ENCODE data around the gene BANF2.
"Not testable (repeated sequence)": the region's sequence is repeated elsewhere in the genome, so short reads cannot be mapped to it uniquely, and the experiment has no call there.

Gene BANF2

GRCh38 chr20:17707951-17708350, 8.2 kb downstream of the BANF2 start:
- in situ Hi-C loops (cut with MboI; ENCODE audit: low sequenced_read_pairs), result not testable (repeated sequence)

- in situ Hi-C loops (cut with MboI; ENCODE audit: low sequenced_read_pairs), result no loop called here
Measured at GRCh38 chr20:17708675-17709360, 9.1 kb downstream of the BANF2 start.

DNA sequence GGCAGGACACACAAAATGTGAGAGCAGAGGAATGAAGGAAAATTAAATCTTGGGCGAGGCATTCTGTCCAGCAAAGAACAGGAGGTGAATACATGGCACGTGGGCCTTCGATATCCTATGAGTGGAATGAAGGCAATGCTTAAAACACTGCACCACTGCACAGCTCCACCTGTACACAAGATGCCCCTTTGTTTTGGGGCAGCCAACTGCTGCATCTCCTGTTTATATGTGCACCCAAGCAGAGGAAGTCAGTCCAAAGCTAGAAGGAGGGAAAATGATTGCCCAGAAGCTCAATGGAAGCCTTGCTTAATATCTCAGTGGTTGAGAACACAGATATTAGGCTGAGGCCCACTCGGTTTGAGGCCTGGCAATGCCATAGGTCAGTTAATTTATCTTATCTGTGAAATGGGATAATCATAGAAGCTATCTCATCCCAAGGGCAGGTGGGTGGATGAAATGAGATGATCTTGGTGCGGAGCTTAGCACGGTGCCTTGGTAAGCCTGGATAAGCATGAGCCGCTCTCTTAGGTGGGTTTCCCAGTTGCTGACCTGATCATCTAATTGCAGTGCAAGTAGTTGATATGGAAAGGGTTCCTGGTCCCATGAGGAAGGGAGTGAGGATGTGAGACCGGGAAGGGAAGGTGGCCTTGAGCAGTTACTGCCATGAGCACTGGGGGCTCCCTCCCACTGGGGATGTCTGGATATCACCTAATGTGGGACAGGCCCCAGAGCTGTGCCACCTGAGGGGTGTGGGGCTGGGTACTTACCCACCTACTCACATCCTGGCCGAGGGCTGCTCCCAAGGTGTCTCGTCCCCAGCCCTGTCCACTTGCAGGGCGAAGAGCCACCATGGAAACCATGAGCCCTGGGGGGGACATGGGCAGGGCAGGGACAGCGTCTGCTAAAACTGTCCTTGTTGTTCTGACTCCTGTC, 9.9 kb downstream of the BANF2 start:
- in situ Hi-C loops (cut with MboI; ENCODE audit: low sequenced_read_pairs), result no loop called here

- in situ Hi-C loops (cut with MboI; ENCODE audit: low sequenced_read_pairs), result no loop called here
Measured at GRCh38 chr20:17710379-17711266, 10.9 kb downstream of the BANF2 start.

DNA sequence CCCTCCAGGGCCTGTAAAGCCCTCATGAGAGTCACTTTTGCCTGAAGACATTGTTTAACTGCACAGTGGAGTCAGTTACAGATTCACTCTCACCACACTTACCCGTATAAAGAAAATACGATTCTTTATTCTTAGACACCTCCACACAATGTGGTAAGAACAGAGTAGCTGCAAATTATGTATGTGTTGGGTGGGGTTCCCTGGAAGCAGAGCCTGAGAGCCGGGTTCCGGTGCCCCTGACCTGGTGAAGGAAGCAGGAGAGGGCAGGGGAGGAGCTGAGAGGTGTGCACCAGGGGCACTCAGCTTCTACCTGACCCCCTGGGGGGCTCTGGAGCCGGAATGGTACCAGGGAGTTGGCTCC, 11.5 kb downstream of the BANF2 start:
- in situ Hi-C loops (cut with MboI; ENCODE audit: low sequenced_read_pairs), result no loop called here

DNA sequence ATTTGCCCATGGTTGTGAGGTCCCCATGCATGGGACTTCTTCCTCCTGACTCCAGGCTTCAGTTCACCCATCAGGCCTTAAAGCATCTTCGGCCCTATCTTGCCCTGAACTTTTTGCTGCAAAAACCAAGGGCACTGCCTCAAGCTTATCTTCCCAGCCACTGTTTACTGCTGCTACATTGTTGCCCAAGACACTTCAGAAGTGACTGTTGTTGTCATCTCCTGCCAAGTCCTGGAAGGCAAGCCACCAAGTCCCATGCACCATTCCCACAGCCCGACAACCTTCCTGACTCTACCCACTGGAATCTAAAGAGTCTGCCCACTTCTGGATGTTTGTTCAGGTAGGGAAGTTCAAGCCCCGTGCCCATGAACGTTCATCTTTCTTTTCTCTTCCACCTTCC, 12.4 kb downstream of the BANF2 start:
- in situ Hi-C loops (cut with MboI; ENCODE audit: low sequenced_read_pairs), result no loop called here

- in situ Hi-C loops (cut with MboI; ENCODE audit: low sequenced_read_pairs), result no loop called here
Measured at GRCh38 chr20:17712708-17713107, 12.9 kb downstream of the BANF2 start.

GRCh38 chr20:17714597-17714996, 14.8 kb downstream of the BANF2 start:
- in situ Hi-C loops (cut with MboI; ENCODE audit: low sequenced_read_pairs), result no loop called here

GRCh38 chr20:17715075-17715474, 15.3 kb downstream of the BANF2 start:
- in situ Hi-C loops (cut with MboI; ENCODE audit: low sequenced_read_pairs), result no loop called here

- in situ Hi-C loops (cut with MboI; ENCODE audit: low sequenced_read_pairs), result no loop called here
Measured at GRCh38 chr20:17716331-17716730, 16.6 kb downstream of the BANF2 start.

GRCh38 chr20:17720755-17721154, 21.0 kb downstream of the BANF2 start:
- in situ Hi-C loops (cut with MboI; ENCODE audit: low sequenced_read_pairs), result no loop called here

DNA sequence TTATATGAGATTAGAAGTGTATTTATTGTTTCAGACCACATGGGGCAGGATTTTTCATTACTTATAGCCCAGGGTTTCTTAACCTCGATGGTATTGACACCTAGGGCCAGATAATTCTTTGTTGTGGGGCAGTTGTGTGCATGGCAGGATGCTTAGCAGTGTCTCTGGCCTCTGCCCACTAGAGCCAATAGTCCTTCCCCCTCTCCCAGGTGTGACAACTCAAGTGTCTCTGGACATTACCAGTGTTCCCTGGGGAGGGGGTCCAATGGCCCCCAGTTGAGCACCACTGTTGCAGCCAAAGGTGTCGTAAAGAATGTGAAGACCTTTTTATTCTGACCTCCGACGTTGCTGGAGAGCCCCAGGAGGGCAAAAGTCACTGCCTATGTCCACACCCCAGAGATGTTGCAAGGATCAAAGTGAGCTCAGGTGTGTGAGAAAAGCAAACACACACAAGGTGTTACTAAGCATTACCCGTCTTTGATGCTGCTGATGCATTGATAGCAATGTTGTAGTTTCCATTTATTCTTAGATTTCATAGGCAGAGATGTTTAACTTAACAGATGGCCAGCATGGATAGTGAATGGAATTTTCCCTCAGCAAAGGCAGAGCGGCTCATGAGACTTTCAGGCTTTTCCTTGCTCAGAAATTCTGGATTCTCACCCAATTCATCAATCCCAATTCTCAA, 22.2 kb downstream of the BANF2 start:
- in situ Hi-C loops (cut with MboI; ENCODE audit: low sequenced_read_pairs), result no loop called here

DNA sequence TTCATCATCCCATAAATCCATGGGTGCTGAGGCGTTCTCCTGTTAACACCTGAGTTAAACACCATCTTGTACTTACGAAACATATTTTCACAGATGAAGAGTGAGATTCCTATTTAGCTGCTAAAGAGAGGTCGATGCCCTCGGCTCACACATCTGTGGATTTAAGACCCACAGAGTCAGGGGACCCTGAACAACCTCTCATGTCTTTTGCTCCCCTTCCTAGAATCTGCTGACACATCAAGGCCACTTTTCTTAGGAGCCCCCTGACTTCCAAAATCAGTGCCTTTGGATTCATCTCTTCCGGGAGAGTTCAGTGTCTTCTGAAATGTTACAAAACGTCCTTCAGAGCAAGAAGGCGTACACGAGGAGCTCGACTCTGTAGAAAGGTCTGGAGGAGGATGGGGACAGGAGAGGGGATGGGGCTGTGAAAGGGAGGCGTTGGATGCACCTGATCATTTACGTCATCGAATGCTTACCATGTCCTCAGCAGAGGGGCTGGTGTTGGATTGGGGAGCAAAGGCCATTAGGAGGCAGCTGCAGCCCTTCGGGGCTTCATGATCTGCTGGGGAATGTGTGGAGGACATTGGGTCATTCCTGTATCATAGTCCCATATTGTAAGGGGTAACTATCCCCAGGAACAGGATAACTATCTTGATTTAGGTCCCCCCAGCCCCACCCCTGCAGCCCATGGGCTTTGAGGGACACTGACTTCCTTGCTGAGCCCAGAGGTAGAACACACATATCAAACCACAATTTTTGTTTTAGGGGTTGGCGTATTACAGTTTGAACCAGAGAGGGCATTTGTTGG, 22.9 kb downstream of the BANF2 start:
- in situ Hi-C loops (cut with MboI; ENCODE audit: low sequenced_read_pairs), result no loop called here

GRCh38 chr20:17723301-17723691, 23.5 kb downstream of the BANF2 start:
- in situ Hi-C loops (cut with MboI; ENCODE audit: low sequenced_read_pairs), result no loop called here

DNA sequence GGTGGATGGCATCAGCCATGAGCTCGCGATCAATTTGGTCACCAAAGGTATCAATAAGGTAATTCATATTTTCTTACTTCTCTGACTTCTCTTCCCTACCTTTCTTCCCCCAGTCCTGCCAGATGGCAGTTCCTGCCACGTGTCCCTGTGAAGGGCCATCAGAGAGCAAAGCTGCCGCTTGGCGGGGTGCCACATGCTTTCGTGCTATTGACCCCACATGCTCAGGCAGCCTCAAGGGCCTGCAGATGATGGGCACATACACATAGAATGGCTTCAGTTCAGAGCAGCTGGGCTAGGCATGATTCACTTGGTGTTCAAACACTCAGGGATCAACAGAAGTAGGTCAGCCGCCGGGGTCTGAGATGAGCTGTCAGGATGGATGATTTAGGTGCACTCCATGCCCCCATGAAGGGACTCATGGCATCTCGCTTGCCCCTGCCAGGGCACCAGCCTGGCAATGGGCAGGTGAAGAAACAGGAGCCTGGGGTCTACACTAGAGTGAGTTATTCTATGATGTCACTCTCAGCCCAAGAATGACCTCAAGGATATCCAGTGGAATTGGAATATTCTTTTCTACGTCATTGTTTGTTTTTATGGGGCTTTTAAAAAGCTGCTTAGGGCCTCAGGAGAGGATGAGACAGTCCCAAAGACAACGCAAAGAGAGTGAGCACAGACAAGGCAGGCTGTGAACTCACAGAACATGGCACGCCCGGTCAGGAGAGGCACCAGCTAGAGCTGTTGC, 25.5 kb downstream of the BANF2 start:
- in situ Hi-C loops (cut with MboI; ENCODE audit: low sequenced_read_pairs), result no loop called here

DNA sequence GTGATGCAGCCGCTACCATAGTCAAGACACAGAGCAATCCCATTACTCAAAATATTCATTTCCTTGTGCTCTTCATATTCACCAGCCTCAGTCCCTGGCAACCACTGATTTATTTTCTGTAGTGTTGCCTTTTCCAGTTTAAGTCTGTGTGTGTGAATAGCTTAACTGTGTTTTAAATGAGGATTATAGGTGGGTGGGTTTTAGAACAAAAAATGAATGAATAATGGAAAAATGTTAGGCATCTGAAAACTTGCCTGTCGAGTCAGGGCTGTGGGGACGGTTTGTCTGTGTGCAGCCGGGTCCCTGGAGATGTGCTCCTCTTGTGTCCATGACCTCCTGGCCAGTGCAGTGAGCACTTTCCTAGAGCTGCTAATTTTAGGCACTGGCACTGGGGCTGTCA, 27.1 kb downstream of the BANF2 start:
- in situ Hi-C loops (cut with MboI; ENCODE audit: low sequenced_read_pairs), result no loop called here

GRCh38 chr20:17727351-17727750, 27.6 kb downstream of the BANF2 start:
- in situ Hi-C loops (cut with MboI; ENCODE audit: low sequenced_read_pairs), result no loop called here

- in situ Hi-C loops (cut with MboI; ENCODE audit: low sequenced_read_pairs), result no loop called here
Measured at GRCh38 chr20:17728074-17728473, 28.3 kb downstream of the BANF2 start.

- in situ Hi-C loops (cut with MboI; ENCODE audit: low sequenced_read_pairs), result no loop called here
Measured at GRCh38 chr20:17730071-17730470, 30.3 kb downstream of the BANF2 start.
